Panc1 (cell line): Measurements from ENCODE around the gene CSK. TPM values are rescaled to one million over a fixed set of nuclear protein-coding genes. Genes with fewer than 3 reads are reported as not detected.

Source experiments
- ATAC-seq: fragments of 200-7000 bp; cut with Tn5 transposase; 2 replicates; pipeline ENCODE4 v1.9.1; 2020; ENCODE audit warnings: mild to moderate bottlenecking, moderate library complexity
- BruUV-seq: library from RNA; stranded (reverse); fragments of 400-500 nt; replicated peaks from 2 replicates; lab custom pipeline; 2021; lab: Mats Ljungman, UMichigan
- CTCF ChIA-PET: fragments of 300-600 bp; sonication (Branson Sonifier 250); formaldehyde crosslinking; loops from one replicate; lab custom pipeline; 2022; ENCODE audit warnings: antibody characterized with exemption; lab: Charles Lee
- POLR2A ChIA-PET: fragments of 300-600 bp; sonication (Branson Sonifier 250); formaldehyde crosslinking; loops from one replicate; lab custom pipeline; 2022; ENCODE audit warnings: antibody characterized with exemption; lab: Charles Lee
- DNase-seq: peaks from one replicate; pipeline ENCODE4 v3.0.0-alpha.2; 2010; ENCODE audit warnings: low read depth, low spot score
- H3K27ac ChIP-seq: 2 replicates; pipeline ENCODE4 v1.5.1; 2011; ENCODE audit warnings: mild to moderate bottlenecking, low read length, inconsistent platforms
- H3K27me3 ChIP-seq: fragments of 200-500 bp; sonication (Bioruptor generic); 2 replicates; pipeline ENCODE4 v1.6.0; 2014; ENCODE audit warnings: low read length, inconsistent platforms; ENCODE audit not compliant: control insufficient read depth, insufficient read depth
- H3K36me3 ChIP-seq: fragments of 200-500 bp; sonication (Bioruptor generic); 2 replicates; pipeline ENCODE4 v1.5.1; 2014; ENCODE audit warnings: inconsistent platforms, mild to moderate bottlenecking, low read length, moderate library complexity; ENCODE audit not compliant: control insufficient read depth, insufficient read depth
- H3K4me1 ChIP-seq: 2 replicates; pipeline ENCODE4 v1.5.1; 2011; ENCODE audit warnings: inconsistent platforms, mild to moderate bottlenecking, low read length, moderate library complexity; ENCODE audit not compliant: control insufficient read depth, insufficient read depth
- H3K4me3 ChIP-seq, 2 experiments: 2 replicates each; pipeline ENCODE4 v1.5.1; 2011 to 2012; ENCODE audit warnings: low read depth in 2 of 2, low read length in 2 of 2, mild to moderate bottlenecking in 2 of 2, inconsistent platforms in 1 of 2, moderate library complexity in 1 of 2
- H3K9me3 ChIP-seq: fragments of 200-500 bp; sonication (Bioruptor generic); 2 replicates; pipeline ENCODE4 v1.5.1; 2014; ENCODE audit warnings: low read depth, mild to moderate bottlenecking, inconsistent platforms, low read length, moderate library complexity; ENCODE audit not compliant: control insufficient read depth, insufficient read depth
- CTCF ChIP-seq: fragments of 450-650 bp; IDR thresholded peaks from 2 replicates; pipeline ENCODE4 v1.5.1; 2017; ENCODE audit warnings: mild to moderate bottlenecking
- POLR2AphosphoS5 ChIP-seq: IDR thresholded peaks from 2 replicates; pipeline ENCODE4 v1.6.1; 2012; ENCODE audit warnings: mild to moderate bottlenecking, low read depth, low read length, moderate library complexity
- REST ChIP-seq, 2 experiments: IDR thresholded peaks; 2 replicates each; pipeline ENCODE4 v1.6.1; 2011 to 2012; ENCODE audit warnings: low read depth in 2 of 2, control low read depth in 1 of 2, low read length in 1 of 2, mild to moderate bottlenecking in 1 of 2, moderate library complexity in 1 of 2; ENCODE audit not compliant: insufficient read depth in 1 of 2
- SIN3A ChIP-seq: IDR thresholded peaks from 2 replicates; pipeline ENCODE4 v1.6.1; 2012; ENCODE audit warnings: low read depth, mild to moderate bottlenecking, low read length, moderate library complexity, borderline replicate concordance; ENCODE audit not compliant: insufficient read depth
- TCF7L2 ChIP-seq: IDR thresholded peaks from 2 replicates; pipeline ENCODE4 v1.6.1; 2011; ENCODE audit warnings: mild to moderate bottlenecking, low read depth, low read length, inconsistent platforms
- in situ Hi-C: cut with HindIII; loops from 2 replicates; pipeline ENCODE4 v1.10.0; 2016; ENCODE audit warnings: low sequenced_read_pairs, low pct_unique_long_range_greater_than_20kb
- intact Hi-C: fragments of 100-400 bp; cut with micrococcal nuclease; formaldehyde crosslinking; loops from one replicate; pipeline ENCODE4 v1.10.0; 2022; ENCODE audit not compliant: unreplicated experiment
- total RNA-seq: library from RNA; stranded (reverse); gene quantifications from one replicate; pipeline ENCODE4 v1.2.1, GENCODE V29; 2021; ENCODE audit not compliant: unreplicated experiment

CSK gene
- total RNA-seq, 1 experiment from 2014 or later, result 81.4 TPM

- no TSS peak for BruUV-seq
- CTCF ChIA-PET, result interaction anchor here (0.6 to 1.9 kb wide), 3 partner anchors 27 to 182 kb away, joined by 3 to 14 read pairs (median 3); no protein-coding TSS in a partner anchor
- TF ChIP-seq SIN3A (no peak), TCF7L2 (no peak), CTCF (no peak), POLR2AphosphoS5 (no peak), REST (IDR thresholded peaks at IDR 0.05; ENCODE audit: insufficient read depth in 1 of 2, low read depth in 2 of 2, low read length in 1 of 2) (no peak)
- Histone ChIP-seq H3K36me3 (no peaks in the 10 kb centered on the region), H3K9me3 (no peaks in the 10 kb centered on the region), H3K4me1 (peaks cover 4% of the 10 kb centered on the region; the same call in 1 of the 2 replicates), H3K4me3 (no peak overlapping the region), H3K27me3 (no peaks in the 10 kb centered on the region), H3K27ac (no peak overlapping the region)
- POLR2A ChIA-PET, result no interaction called here
- no peak for DNase-seq
- intact Hi-C loops, result no loop called here
- in situ Hi-C loops, result no loop called here
- ATAC-seq, result peak; percentile 16; the same call in 1 of the 2 replicates
Observed at GRCh38 chr15:74816624-74817369, 34.9 kb downstream of the CSK start.

DNA sequence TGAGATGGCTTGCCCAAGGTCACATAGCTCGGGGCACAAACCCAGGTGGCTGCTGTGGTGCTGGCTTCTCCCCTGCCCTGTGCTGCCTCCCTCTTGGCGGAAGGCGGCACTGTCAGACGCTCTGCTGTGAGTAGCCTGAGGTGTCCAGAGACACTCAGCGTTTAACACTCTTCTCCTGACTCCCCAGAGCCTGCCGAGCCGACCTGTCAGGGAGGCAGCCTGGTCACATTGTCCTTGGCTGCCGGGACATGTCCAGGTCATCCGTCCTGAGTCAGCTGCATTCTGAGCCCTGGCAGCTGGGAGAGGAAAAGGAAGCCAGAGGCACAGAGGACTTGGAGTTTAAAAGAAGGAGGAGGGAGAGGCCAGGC, 35.5 kb downstream of the CSK start:
- ChIA-PET CTCF (interaction anchor here (0.6 to 1.9 kb wide), 4 partner anchors 26 to 183 kb away, joined by 3 to 15 read pairs (median 8); no protein-coding TSS in a partner anchor), POLR2A (no interaction called here)
- ATAC-seq (peak; percentile 74), DNase-seq (no peak)
- H3K9me3 ChIP-seq, result no peaks in the 10 kb centered on the region
- in situ Hi-C loops, result no loop called here
- H3K27ac ChIP-seq, result no peak overlapping the region
- no peak overlapping the region for H3K4me3 ChIP-seq
- no peaks in the 10 kb centered on the region for H3K27me3 ChIP-seq
- TF ChIP-seq SIN3A, result no peak
- TF ChIP-seq POLR2AphosphoS5, result no peak
- no peak for TF ChIP-seq REST (IDR thresholded peaks at IDR 0.05; ENCODE audit: insufficient read depth in 1 of 2, low read depth in 2 of 2, low read length in 1 of 2)
- no peak for TF ChIP-seq TCF7L2
- TF ChIP-seq CTCF, result no peak; the same call in 1 of the 2 replicates
- no TSS peak for BruUV-seq
- H3K4me1 ChIP-seq, result peaks cover 4% of the 10 kb centered on the region; the same call in 1 of the 2 replicates
- H3K36me3 ChIP-seq, result no peaks in the 10 kb centered on the region
- intact Hi-C loops, result no loop called here
